Activated CD4-positive, alpha-beta memory T cell treated with anti-CD3 and anti-CD28 coated beads for 36 hours (primary cell): ENCODE results near the gene SMARCB1. TPM values are rescaled to one million over a fixed set of nuclear protein-coding genes. Genes with fewer than 3 reads are reported as not detected.

ENCODE experiments used
- CTCF ChIA-PET: fragments of 350-600 bp; sonication (Branson Sonifier 250); formaldehyde crosslinking; loops from one replicate; lab custom pipeline; 2021; ENCODE audit warnings: antibody characterized with exemption, inconsistent platforms; lab: Charles Lee
- POLR2A ChIA-PET: fragments of 350-600 bp; sonication (Branson Sonifier 250); formaldehyde crosslinking; loops from one replicate; lab custom pipeline; 2021; ENCODE audit warnings: antibody characterized with exemption; lab: Charles Lee
- DNase-seq: peaks from one replicate; pipeline ENCODE4 v3.0.0-alpha.2; 2020
- H3K27ac Mint-ChIP-seq: one replicate; pipeline ENCODE4 v1.8.0; 2021; ENCODE audit warnings: mixed read lengths
- H3K27me3 Mint-ChIP-seq: one replicate; pipeline ENCODE4 v1.8.0; 2021; ENCODE audit warnings: mixed read lengths
- H3K36me3 Mint-ChIP-seq: one replicate; pipeline ENCODE4 v1.8.0; 2021; ENCODE audit warnings: mixed read lengths
- H3K4me1 Mint-ChIP-seq: one replicate; pipeline ENCODE4 v1.8.0; 2021; ENCODE audit warnings: low read depth, mixed read lengths
- H3K4me3 Mint-ChIP-seq: one replicate; pipeline ENCODE4 v1.8.0; 2021; ENCODE audit warnings: mild to moderate bottlenecking, mixed read lengths
- H3K9me3 Mint-ChIP-seq: one replicate; pipeline ENCODE4 v1.8.0; 2021; ENCODE audit warnings: mixed read lengths
- intact Hi-C: fragments of 100-400 bp; cut with micrococcal nuclease; formaldehyde crosslinking; loops from one replicate; pipeline ENCODE4 v1.15.1; 2023
- total RNA-seq, 2 experiments: library from RNA; stranded (reverse); gene quantifications; one replicate each; pipeline ENCODE4 v1.2.3, GENCODE V29; 2021

The SMARCB1 gene
- total RNA-seq, 2 experiments from 2014 or later, result 71.3 to 72.5 TPM

DNA sequence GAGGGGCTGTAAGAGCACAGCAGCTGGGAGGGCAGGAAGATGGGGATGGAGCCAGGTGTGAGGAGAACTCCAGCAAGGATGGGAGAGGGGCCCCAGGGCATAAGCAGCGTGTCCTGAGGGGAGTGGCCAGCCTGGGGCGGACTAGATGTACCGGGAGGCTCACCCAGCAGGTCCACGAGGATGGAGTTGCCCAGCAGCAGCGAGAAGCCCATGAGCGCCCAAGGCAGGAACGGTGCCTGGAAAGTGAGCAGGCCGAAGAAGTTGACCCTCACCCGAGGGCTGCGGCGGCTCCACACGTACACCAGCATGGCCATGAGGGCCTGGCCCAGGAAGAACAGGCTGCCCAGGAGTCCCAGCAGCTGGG lies 50.7 kb downstream of the SMARCB1 start:
- ChIA-PET POLR2A (interaction anchor here (1.7 to 2.5 kb wide), 2 partner anchors 20 to 51 kb away, joined by 4 to 8 read pairs; partner anchors contain the start of genes SLC2A11 and SMARCB1), CTCF (interaction anchor here (1.3 kb wide), 1 partner anchor 12 kb away, joined by 3 read pairs; no protein-coding TSS in a partner anchor)
- Mint-ChIP-seq H3K27me3 (peaks cover 2% of the 10 kb centered on the region), H3K4me1 (peaks cover 19% of the 10 kb centered on the region), H3K36me3 (peaks cover 4% of the 10 kb centered on the region), H3K9me3 (no peaks in the 10 kb centered on the region), H3K4me3 (no peak overlapping the region), H3K27ac (no peak overlapping the region)
- DNase-seq, result no peak
- intact Hi-C loops, result no loop called here

DNA sequence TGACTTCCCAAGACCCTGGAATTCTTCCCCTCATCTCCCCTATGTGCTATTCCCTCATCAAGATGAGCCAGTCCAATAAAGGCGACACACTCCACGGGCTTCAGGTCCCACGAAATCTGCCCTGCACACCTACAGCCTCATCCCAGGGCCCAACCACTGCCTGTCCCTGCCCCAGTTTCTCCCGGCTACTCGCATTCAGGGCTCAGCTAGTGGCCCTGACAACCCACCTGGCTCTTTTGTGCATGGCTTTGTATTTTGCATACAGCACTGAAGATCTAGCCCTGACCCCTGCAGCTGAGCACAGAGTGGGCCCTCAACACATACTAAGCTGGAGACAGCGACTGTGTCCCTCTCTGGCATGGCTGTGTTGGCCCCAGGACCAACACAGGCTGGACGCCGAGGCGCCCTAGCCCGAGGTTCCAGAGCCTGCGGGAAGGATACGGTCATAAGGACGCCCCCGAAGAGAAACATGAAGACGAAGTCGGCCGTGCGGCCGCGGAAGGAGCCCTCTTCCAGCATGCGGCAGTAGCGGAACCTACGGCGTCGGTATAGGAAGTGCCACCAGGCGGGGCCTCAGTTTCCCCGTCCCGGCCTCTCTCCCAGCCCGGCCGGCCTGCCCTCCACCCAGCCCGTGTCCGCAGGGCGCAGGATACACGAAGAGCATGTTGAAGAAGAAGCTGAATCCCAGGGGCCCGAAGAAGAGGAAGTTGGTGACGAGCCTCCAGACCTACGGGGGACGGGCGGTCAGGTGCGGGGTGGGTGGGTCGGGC lies 51.3 kb downstream of the SMARCB1 start:
- intact Hi-C loops, result loop anchor here (1.0 to 2.0 kb wide), 2 partner anchors 57 to 76 kb away; partner anchors contain the start of gene MIF
- Mint-ChIP-seq H3K9me3 (no peaks in the 10 kb centered on the region), H3K27me3 (peaks cover 2% of the 10 kb centered on the region), H3K36me3 (peaks cover 4% of the 10 kb centered on the region), H3K4me3 (peak overlapping the region; percentile 88), H3K27ac (no peak overlapping the region), H3K4me1 (peaks cover 19% of the 10 kb centered on the region)
- ChIA-PET POLR2A (interaction anchor here (1.7 to 2.5 kb wide), 2 partner anchors 19 to 52 kb away, joined by 4 to 8 read pairs; partner anchors contain the start of genes SLC2A11 and SMARCB1), CTCF (interaction anchor here (1.3 kb wide), 1 partner anchor 12 kb away, joined by 3 read pairs; no protein-coding TSS in a partner anchor)
- DNase-seq, result no peak

DNA sequence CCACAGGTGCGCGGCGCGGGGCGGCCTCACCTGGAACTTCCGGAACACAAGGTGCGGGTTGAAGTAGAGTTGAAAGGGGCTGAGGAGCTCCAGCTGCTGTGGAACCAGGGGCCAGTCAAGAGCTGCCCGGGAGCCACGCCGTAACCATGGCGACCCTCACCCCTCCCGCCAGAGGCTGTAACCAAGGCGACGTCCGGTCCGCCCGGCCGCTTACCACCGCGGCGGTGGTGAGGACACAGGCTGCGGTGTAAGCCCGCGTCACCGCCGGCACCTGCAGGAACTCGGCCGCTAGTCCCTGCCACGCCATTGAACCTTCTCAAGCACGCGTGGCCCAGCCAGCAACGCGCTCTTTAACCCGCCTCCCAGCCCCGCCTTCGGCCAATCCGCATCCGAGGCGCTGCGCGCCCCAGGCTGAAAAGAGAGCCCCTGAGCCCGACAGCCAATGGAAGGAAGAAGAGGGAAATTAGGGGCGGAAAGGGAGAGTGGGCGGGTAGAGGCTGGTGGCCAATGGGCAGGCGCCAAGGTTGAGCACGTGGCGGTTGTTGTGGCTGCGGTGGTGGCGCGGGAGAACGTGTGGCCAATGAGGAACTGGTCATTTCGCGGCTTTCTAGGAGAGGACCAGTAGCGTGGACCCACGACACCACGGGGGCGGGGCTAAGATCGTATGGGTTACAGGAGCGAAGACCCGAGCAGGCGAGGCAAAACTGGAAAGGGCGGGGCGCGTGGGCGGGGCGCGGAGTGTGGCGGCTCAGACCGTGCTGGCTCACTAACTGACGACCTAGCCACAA lies 52.1 kb downstream of the SMARCB1 start, which contains the start of gene DERL3:
TSS of gene DERL3 (minus strand) at position 326 of the 788 bp plus-strand sequence. CDS start at position 307, 19 bp downstream.
- H3K27me3 Mint-ChIP-seq, result peaks cover 2% of the 10 kb centered on the region
- DNase-seq, result peak; percentile 98
- ChIA-PET CTCF (interaction anchor here (1.3 kb wide), 1 partner anchor 11 kb away, joined by 3 read pairs; no protein-coding TSS in a partner anchor), POLR2A (interaction anchor here (2.5 kb wide), 1 partner anchor 19 kb away, joined by 8 read pairs; the partner anchor contains the start of gene SLC2A11)
- peak within 1 kb of the TSS; percentile 70 for H3K27ac Mint-ChIP-seq
- H3K36me3 Mint-ChIP-seq, result peaks cover 4% of the 10 kb centered on the region
- intact Hi-C loops, result loop anchor here (1.0 to 2.0 kb wide), 3 partner anchors 52 to 75 kb away; partner anchors contain the start of gene MIF
- H3K4me1 Mint-ChIP-seq, result peaks cover 19% of the 10 kb centered on the region
- peak within 1 kb of the TSS; percentile 88 for H3K4me3 Mint-ChIP-seq
- no peaks in the 10 kb centered on the region for H3K9me3 Mint-ChIP-seq

DNA sequence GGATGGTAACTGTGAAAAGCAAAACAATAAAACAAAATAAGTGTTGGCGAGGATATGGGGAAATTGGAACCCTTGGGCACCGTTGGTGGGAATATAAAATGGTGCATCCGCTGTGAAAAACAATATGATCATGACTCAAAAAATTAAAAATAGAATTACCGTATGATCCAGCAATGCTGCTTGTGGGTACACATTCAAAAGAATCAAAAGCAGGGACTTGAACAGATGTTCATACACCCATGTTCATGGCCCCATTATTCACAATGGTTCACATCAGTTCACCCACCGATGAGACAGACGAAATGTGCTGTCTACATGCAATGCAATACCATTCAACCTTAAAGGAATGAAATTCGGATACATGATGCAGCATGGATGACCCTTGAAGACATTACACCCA lies 53.3 kb downstream of the SMARCB1 start:
- Mint-ChIP-seq H3K4me1 (peaks cover 19% of the 10 kb centered on the region), H3K27ac (no peak overlapping the region), H3K9me3 (no peaks in the 10 kb centered on the region), H3K27me3 (peaks cover 2% of the 10 kb centered on the region), H3K36me3 (peaks cover 4% of the 10 kb centered on the region), H3K4me3 (no peak overlapping the region)
- no peak for DNase-seq
- ChIA-PET CTCF (no interaction called here), POLR2A (no interaction called here)
- intact Hi-C loops, result loop anchor here (10.0 kb wide), 1 partner anchor 135 kb away; no protein-coding TSS in a partner anchor

DNA sequence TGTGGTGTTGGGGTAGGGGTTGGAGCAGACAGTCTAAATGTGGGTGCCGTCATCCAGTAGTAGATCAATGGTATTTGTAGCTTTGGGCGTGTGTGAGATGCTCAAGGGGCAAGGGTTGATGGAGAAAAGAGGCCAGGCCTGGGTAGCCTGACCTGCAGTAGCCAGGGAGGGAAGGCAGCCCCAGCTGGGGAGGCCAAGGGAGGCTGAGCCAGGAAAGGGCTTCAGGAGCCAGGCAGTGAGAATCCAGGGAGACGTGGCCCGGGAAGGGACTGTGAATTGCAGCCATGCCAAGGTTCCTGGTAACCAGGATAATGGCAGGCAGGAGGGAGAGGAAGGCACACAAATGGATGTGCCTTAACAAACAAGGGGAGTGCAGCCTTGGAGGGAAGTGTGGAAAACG lies 54.5 kb downstream of the SMARCB1 start:
- Mint-ChIP-seq H3K9me3 (no peaks in the 10 kb centered on the region), H3K27ac (no peak overlapping the region), H3K4me1 (peaks cover 19% of the 10 kb centered on the region), H3K4me3 (no peak overlapping the region), H3K27me3 (peaks cover 2% of the 10 kb centered on the region), H3K36me3 (peaks cover 4% of the 10 kb centered on the region)
- ChIA-PET CTCF (no interaction called here), POLR2A (no interaction called here)
- intact Hi-C loops, result loop anchor here (10.0 kb wide), 1 partner anchor 136 kb away; no protein-coding TSS in a partner anchor
- no peak for DNase-seq

DNA sequence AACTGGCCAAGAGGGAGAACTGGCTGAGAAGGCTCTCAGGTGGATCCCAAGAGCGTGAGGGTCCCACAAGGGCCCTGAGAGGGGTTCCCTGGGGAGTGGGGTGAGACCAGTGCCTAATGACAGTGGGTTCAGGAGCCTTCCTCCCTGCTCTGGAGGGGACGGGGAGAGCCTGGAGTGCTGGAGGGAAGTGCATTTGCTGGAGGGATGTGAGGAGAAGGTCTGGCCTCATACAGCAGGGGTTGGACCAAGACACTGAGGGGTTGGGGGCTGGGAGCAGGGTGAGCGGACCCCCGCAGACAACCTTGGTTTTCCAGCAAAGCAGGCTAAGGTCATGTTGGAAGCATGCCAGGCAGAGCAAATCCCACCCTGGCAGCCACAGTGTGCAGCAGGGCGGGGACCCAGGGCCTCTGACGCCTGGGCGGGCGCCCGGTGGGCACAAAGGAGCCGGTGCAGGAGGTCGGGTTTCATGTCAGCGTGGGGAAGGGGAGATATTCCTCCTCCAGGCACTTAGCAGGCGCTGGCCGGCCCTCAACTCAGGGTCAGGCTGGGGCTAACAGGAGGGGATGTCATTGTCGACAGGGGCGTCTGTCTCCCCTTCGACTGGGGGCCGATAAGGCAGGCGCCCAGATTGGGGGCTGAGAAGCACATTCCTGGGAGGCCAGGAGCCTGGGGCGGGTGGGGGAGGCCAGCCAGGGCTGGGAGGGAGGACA lies 55.1 kb downstream of the SMARCB1 start:
- intact Hi-C loops, result loop anchor here (10.0 kb wide), 1 partner anchor 137 kb away; no protein-coding TSS in a partner anchor

DNA sequence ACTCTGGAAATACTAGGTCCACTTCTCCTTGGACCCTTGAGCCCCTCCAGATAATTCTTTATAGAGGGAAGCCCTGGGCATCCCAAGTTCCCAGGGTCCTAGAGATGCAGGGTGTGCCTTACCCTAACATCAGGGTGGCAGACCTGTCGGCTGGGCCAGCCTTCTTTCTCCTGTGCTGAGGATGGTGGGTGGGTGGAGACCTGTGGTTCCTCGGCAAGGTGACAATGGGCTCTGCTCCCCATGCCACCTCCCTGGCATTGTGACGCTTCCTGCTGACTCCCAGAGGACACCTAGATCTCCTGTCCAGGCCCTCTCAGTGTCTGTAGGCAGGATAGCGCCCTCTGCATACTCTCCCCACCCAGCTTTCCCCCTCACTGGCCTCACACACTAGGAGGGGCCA lies 55.8 kb downstream of the SMARCB1 start:
- Mint-ChIP-seq H3K4me1 (peaks cover 20% of the 10 kb centered on the region), H3K27me3 (peaks cover 2% of the 10 kb centered on the region), H3K9me3 (no peaks in the 10 kb centered on the region), H3K4me3 (no peak overlapping the region), H3K36me3 (peaks cover 4% of the 10 kb centered on the region), H3K27ac (no peak overlapping the region)
- intact Hi-C loops, result loop anchor here (10.0 kb wide), 1 partner anchor 138 kb away; no protein-coding TSS in a partner anchor
- ChIA-PET CTCF (interaction anchor here (1.0 kb wide), 1 partner anchor 17 kb away, joined by 6 read pairs; no protein-coding TSS in a partner anchor), POLR2A (no interaction called here)
- no peak for DNase-seq

More for the DNA sequence above, 55.1 kb downstream of the SMARCB1 start:
- peaks cover 4% of the 10 kb centered on the region for H3K36me3 Mint-ChIP-seq
- peaks cover 2% of the 10 kb centered on the region for H3K27me3 Mint-ChIP-seq
- no peaks in the 10 kb centered on the region for H3K9me3 Mint-ChIP-seq
- DNase-seq, result no peak
- H3K4me1 Mint-ChIP-seq, result peaks cover 23% of the 10 kb centered on the region
- H3K27ac Mint-ChIP-seq, result no peak overlapping the region
- no peak overlapping the region for H3K4me3 Mint-ChIP-seq
- ChIA-PET CTCF (no interaction called here), POLR2A (no interaction called here)

DNA sequence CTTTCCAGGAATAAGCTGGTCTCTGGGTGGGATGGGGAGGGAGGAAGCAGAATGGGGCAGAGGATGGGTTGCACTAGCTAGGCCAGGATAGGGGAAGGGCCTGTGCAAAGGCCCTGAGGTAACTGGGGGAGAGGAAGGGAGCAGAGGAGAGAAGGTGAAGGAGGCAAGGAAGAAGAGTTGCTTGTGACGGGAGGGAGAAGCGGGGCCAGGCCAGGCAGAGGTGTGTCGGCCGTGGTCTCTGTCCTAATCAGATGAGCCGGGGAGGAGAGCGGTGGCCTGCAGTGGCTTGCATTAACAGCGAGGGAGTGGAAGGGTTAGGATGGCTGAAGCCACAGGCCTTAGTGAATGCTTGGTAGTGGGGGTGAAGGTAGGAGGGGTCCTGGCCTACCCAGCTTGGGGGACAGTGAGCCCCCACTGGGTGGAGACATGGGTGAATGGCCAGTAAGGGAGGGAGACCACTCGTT lies 58.0 kb downstream of the SMARCB1 start:
- Mint-ChIP-seq H3K9me3 (no peaks in the 10 kb centered on the region), H3K4me1 (peaks cover 7% of the 10 kb centered on the region), H3K36me3 (no peaks in the 10 kb centered on the region), H3K27me3 (no peaks in the 10 kb centered on the region), H3K27ac (no peak overlapping the region), H3K4me3 (no peak overlapping the region)
- intact Hi-C loops, result loop anchor here (5.0 to 10.0 kb wide), 3 partner anchors 140 to 302 kb away; no protein-coding TSS in a partner anchor
- no peak for DNase-seq
- CTCF ChIA-PET, result interaction anchor here (0.6 to 1.3 kb wide), 3 partner anchors 76 to 303 kb away, joined by 3 read pairs; no protein-coding TSS in a partner anchor
- POLR2A ChIA-PET, result no interaction called here

DNA sequence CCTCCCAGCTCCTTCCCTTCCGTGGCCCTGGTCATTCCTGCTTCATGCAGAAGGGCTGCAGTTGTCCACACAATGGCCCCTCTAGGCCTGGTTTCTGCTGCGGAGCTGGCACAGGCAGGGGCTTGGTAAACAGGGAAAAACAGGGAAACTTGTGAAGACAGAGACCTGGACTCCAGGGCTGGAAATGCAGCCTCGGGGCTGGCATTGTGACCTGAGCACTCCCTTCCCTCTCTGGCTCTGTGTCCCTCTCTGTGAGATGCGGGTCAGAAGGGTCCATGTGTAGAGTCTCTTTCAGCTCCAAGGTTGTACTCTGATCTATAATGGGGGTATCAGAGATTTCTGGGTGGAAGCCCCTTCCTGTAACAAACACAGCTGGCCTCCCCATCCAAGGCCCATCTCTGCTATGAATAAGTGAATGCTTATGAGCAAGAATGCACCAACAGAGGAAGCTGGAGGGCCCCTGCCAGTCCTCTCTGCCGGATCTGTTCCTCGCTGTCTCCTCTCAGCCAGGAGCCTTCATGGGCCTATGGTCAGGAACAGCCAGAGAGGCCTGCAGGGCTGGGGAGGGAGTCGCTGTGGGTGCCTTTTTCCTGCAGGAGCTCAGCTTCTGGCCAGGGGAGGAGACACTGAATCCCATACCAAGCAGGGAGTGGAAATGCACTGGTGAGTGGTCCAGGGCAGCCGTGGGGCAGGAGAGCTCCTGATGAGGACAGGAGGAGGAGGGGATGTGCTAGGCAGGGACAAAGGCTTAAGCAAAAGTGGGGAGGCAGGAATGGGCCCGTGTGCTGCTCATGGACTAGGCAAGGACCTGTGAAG lies 58.7 kb downstream of the SMARCB1 start:
- intact Hi-C loops, result loop anchor here (5.0 to 10.0 kb wide), 3 partner anchors 141 to 303 kb away; no protein-coding TSS in a partner anchor
- no peaks in the 10 kb centered on the region for H3K27me3 Mint-ChIP-seq
- H3K9me3 Mint-ChIP-seq, result no peaks in the 10 kb centered on the region
- H3K4me1 Mint-ChIP-seq, result peaks cover 7% of the 10 kb centered on the region
- POLR2A ChIA-PET, result interaction anchor here (1.3 to 1.6 kb wide), 3 partner anchors 12 to 78 kb away, joined by 5 to 6 read pairs (median 5); partner anchors contain the start of genes MIF and SLC2A11
- H3K36me3 Mint-ChIP-seq, result no peaks in the 10 kb centered on the region
- CTCF ChIA-PET, result interaction anchor here (0.6 to 1.3 kb wide), 5 partner anchors 11 to 304 kb away, joined by 3 read pairs; no protein-coding TSS in a partner anchor
- H3K4me3 Mint-ChIP-seq, result no peak overlapping the region
- H3K27ac Mint-ChIP-seq, result no peak overlapping the region
- DNase-seq, result no peak

DNA sequence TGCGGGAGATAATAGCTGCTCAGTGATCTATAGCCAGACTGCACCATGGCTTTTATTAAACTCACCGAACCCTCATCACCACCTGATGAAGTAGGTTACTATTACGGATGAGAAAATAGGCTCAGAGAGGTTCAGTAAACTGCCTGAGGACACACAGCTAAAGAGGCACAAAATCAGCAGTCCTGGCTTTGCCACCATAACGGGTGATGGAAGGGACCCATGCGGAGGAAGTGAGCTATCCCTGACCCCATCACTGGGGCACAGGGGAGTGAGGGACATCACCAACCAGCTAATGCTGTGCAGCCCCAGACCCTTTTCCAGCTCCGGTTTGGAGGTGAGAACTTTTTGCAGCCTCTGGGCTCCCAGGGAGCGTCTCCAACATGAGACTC lies 59.3 kb downstream of the SMARCB1 start:
- CTCF ChIA-PET, result interaction anchor here (0.5 to 1.3 kb wide), 6 partner anchors 10 to 329 kb away, joined by 3 to 6 read pairs (median 3); no protein-coding TSS in a partner anchor
- POLR2A ChIA-PET, result interaction anchor here (1.3 to 1.6 kb wide), 3 partner anchors 12 to 79 kb away, joined by 5 to 6 read pairs (median 5); partner anchors contain the start of genes MIF and SLC2A11
- Mint-ChIP-seq H3K4me3 (no peak overlapping the region), H3K36me3 (no peaks in the 10 kb centered on the region), H3K4me1 (peaks cover 7% of the 10 kb centered on the region), H3K9me3 (no peaks in the 10 kb centered on the region), H3K27me3 (peaks cover under 1% of the 10 kb centered on the region), H3K27ac (no peak overlapping the region)
- intact Hi-C loops, result loop anchor here (5.0 to 10.0 kb wide), 3 partner anchors 141 to 304 kb away; no protein-coding TSS in a partner anchor
- no peak for DNase-seq
